Esophagus squamous epithelium (tissue), 5 donors: ENCODE measurements around the gene TYK2. TPM values are rescaled to one million over a fixed set of nuclear protein-coding genes. Genes with fewer than 3 reads are reported as not detected.

Experiments
- DNase-seq: peaks from one replicate; lab custom pipeline; 2025; lab: John Stamatoyannopoulos, UW
- H3K27ac ChIP-seq, 4 donors: fragments of 200-600 bp; sonication (generic); one replicate each; pipeline ENCODE4 v1.5.1; 2016 to 2019; ENCODE audit warnings: mild to moderate bottlenecking in 1 of 4
- H3K27me3 ChIP-seq, 4 donors: fragments of 200-600 bp; sonication (generic); 1 replicate in 3 of 4; 2 replicates in 1 of 4; pipeline versions ENCODE4 v1.5.1 to v1.6.0; 2017 to 2021; ENCODE audit warnings: antibody characterized with exemption in 1 of 4
- H3K36me3 ChIP-seq, 3 donors: fragments of 200-600 bp; sonication (generic); one replicate each; pipeline ENCODE4 v1.5.1; 2016 to 2019
- H3K4me1 ChIP-seq, 3 donors: fragments of 200-600 bp; sonication (generic); one replicate each; pipeline ENCODE4 v1.5.1; 2017 to 2019
- H3K4me3 ChIP-seq, 4 donors: fragments of 200-600 bp; sonication (generic); 1 replicate in 3 of 4; 2 replicates in 1 of 4; pipeline ENCODE4 v1.5.1; 2016 to 2019; ENCODE audit warnings: mild to moderate bottlenecking in 2 of 4, moderate library complexity in 1 of 4
- H3K9me3 ChIP-seq, 3 donors: fragments of 200-600 bp; sonication (generic); one replicate each; pipeline ENCODE4 v1.5.1; 2016 to 2019
- CTCF ChIP-seq, 6 experiments: fragments of 450-650 bp in 4 of 6; fragments of 200-600 bp in 2 of 6; sonication (generic) in 2 of 6; IDR thresholded peaks; one replicate each; pipeline ENCODE4 v1.5.1; 2016 to 2019; ENCODE audit warnings: antibody characterized with exemption in 6 of 6, mild to moderate bottlenecking in 4 of 6, moderate library complexity in 4 of 6
- POLR2A ChIP-seq, 4 donors: fragments of 450-650 bp; IDR thresholded peaks; one replicate each; pipeline ENCODE4 v1.6.1; 2017; ENCODE audit warnings: antibody characterized with exemption in 4 of 4, mild to moderate bottlenecking in 4 of 4, moderate library complexity in 3 of 4
- WGBS, 2 donors: methylation state at CpG; one replicate each; pipeline ENCODE4 v1.1.5; 2018; 5-methylcytosine and 5-hydroxymethylcytosine counted together
- intact Hi-C: fragments of 100-400 bp; cut with DNase I; formaldehyde crosslinking; loops from one replicate; pipeline ENCODE4 v1.15.0; 2022
- total RNA-seq, 4 donors: library from RNA; depleted of rRNA; stranded (reverse); fragments of >200 nt; gene quantifications; one replicate each; pipeline ENCODE4 v1.1.0, GENCODE V29; 2016
- donor health status: DM: yes; HTN: yes; CAD: no.

The TYK2 gene
- 10 to 100 TPM; 41.8 to 74.2 (median 50.7) TPM for total RNA-seq

GRCh38 chr19:10380313-10381102 is at the start of gene TYK2:
Gene TYK2, minus strand, starts transcription at chr19:10380572. Its CDS starts 2,166 bp downstream, at chr19:10378406.
- Histone ChIP-seq H3K36me3 (peaks cover 0 to 30% (median 0%) of the 10 kb centered on the region in 3 donors), H3K9me3 (no peaks in the 10 kb centered on the region), H3K27me3 (no peaks in the 10 kb centered on the region), H3K27ac (peak within 1 kb of the TSS; percentile 87 to 97 (median 91)), H3K4me1 (peaks cover 7 to 23% (median 9%) of the 10 kb centered on the region in 3 donors), H3K4me3 (peak within 1 kb of the TSS; percentile 76 to 99 (median 93))
- intact Hi-C loops, result no loop called here
- DNase-seq, result peak; percentile 82
- TF ChIP-seq POLR2A (IDR thresholded peaks at IDR 0.05) (peak in 2 of 4 donors; percentile 50 to 62), CTCF (IDR thresholded peaks at IDR 0.05) (no peak)
- WGBS, 2 donors, result 1% methylated on average over 26 to 35 of the region's 58 CpGs

GRCh38 chr19:10428996-10429381 is 48.6 kb upstream of the TYK2 start:
- TF ChIP-seq CTCF (IDR thresholded peaks at IDR 0.05) (no peak), POLR2A (IDR thresholded peaks at IDR 0.05) (no peak)
- H3K4me1 ChIP-seq, result peaks cover 19 to 47% (median 24%) of the 10 kb centered on the region in 3 donors
- H3K27ac ChIP-seq, result peak overlapping the region in 2 of 4 donors; percentile 22 to 30
- WGBS, 2 donors, result 49 to 66% methylated on average over 5 of the region's 5 CpGs
- H3K27me3 ChIP-seq, result peaks cover 0 to 71% (median 7%) of the 10 kb centered on the region in 4 donors
- H3K9me3 ChIP-seq, result no peaks in the 10 kb centered on the region
- no peak overlapping the region for H3K4me3 ChIP-seq
- no peak for DNase-seq
- intact Hi-C loops, result no loop called here
- H3K36me3 ChIP-seq, result no peaks in the 10 kb centered on the region

- H3K9me3 ChIP-seq, result no peaks in the 10 kb centered on the region
- 72 to 83% methylated on average over 6 of the region's 6 CpGs for WGBS, 2 donors
- peaks cover 13 to 42% (median 17%) of the 10 kb centered on the region in 3 donors for H3K4me1 ChIP-seq
- intact Hi-C loops, result no loop called here
- no peak overlapping the region for H3K27ac ChIP-seq
- no peak for TF ChIP-seq CTCF (IDR thresholded peaks at IDR 0.05)
- no peak for TF ChIP-seq POLR2A (IDR thresholded peaks at IDR 0.05)
- DNase-seq, result no peak
- H3K36me3 ChIP-seq, result no peaks in the 10 kb centered on the region
- H3K4me3 ChIP-seq, result no peak overlapping the region
- H3K27me3 ChIP-seq, result peaks cover 0 to 82% (median 12%) of the 10 kb centered on the region in 4 donors
These were observed 46.8 kb upstream of the TYK2 start for GRCh38 chr19:10427169-10427568.

- H3K27me3 ChIP-seq, result peaks cover 20 to 82% (median 28%) of the 10 kb centered on the region in 4 donors
- peak overlapping the region in 3 of 4 donors; percentile 7 to 57 (median 33) for H3K27ac ChIP-seq
- no peak for DNase-seq
These were observed 43.8 kb upstream of the TYK2 start for GRCh38 chr19:10424011-10424637.

More at GRCh38 chr19:10424011-10424637, 43.8 kb upstream of the TYK2 start:
- intact Hi-C loops, result no loop called here
- WGBS, 2 donors, result 0 to 3% methylated on average over 4 to 16 of the region's 38 CpGs
- H3K4me1 ChIP-seq, result peaks cover 24 to 45% (median 28%) of the 10 kb centered on the region in 3 donors
- TF ChIP-seq POLR2A (IDR thresholded peaks at IDR 0.05) (no peak), CTCF (IDR thresholded peaks at IDR 0.05) (peak; percentile 83 to 94 (median 89))
- no peaks in the 10 kb centered on the region for H3K36me3 ChIP-seq
- no peaks in the 10 kb centered on the region for H3K9me3 ChIP-seq
- peak overlapping the region; percentile 19 to 66 (median 32) for H3K4me3 ChIP-seq
